GM23338 (cell line): Measurements from ENCODE around the gene ALG5. TPM values are rescaled to one million over a fixed set of nuclear protein-coding genes. Genes with fewer than 3 reads are reported as not detected.

Source experiments
- ATAC-seq: fragments of 200-7000 bp; cut with Tn5 transposase; 3 replicates; pipeline ENCODE4 v1.9.1; 2020
- DNase-seq: peaks from one replicate; pipeline ENCODE4 v3.0.0-alpha.2; 2015; ENCODE audit warnings: low spot score
- H2AFZ ChIP-seq: fragments of 200-600 bp; sonication (generic); 2 replicates; pipeline ENCODE4 v1.8.0; 2016; ENCODE audit warnings: antibody characterized with exemption, mild to moderate bottlenecking, moderate library complexity
- H3F3A ChIP-seq: fragments of 200-600 bp; sonication (generic); replicated peaks from 2 replicates; pipeline ENCODE4 v1.8.0; 2017; ENCODE audit warnings: antibody characterized with exemption, mixed run types, low read depth
- H3K27ac ChIP-seq: fragments of 200-600 bp; sonication (generic); 2 replicates; pipeline ENCODE4 v1.6.1; 2016; ENCODE audit warnings: low read depth
- H3K27me3 ChIP-seq: fragments of 200-600 bp; sonication (generic); 2 replicates; pipeline ENCODE4 v1.8.0; 2016; ENCODE audit warnings: mild to moderate bottlenecking, mixed run types, moderate library complexity; ENCODE audit not compliant: insufficient read depth
- H3K36me3 ChIP-seq: fragments of 200-600 bp; sonication (generic); 2 replicates; pipeline ENCODE4 v1.8.0; 2016; ENCODE audit warnings: mild to moderate bottlenecking; ENCODE audit not compliant: insufficient read depth
- H3K4me1 ChIP-seq: fragments of 200-600 bp; sonication (generic); 2 replicates; pipeline ENCODE4 v1.8.0; 2016; ENCODE audit warnings: mild to moderate bottlenecking, moderate library complexity; ENCODE audit not compliant: insufficient read depth
- H3K4me2 ChIP-seq: fragments of 200-600 bp; sonication (generic); 2 replicates; pipeline ENCODE4 v1.7.1; 2017; ENCODE audit warnings: mixed run types
- H3K4me3 ChIP-seq: fragments of 200-600 bp; sonication (generic); 2 replicates; pipeline ENCODE4 v1.6.1; 2016; ENCODE audit warnings: mixed run types
- H3K79me2 ChIP-seq: fragments of 200-600 bp; sonication (generic); replicated peaks from 2 replicates; pipeline ENCODE4 v1.8.0; 2017; ENCODE audit warnings: mild to moderate bottlenecking; ENCODE audit not compliant: insufficient read depth
- H3K9me2 ChIP-seq: fragments of 200-600 bp; sonication (generic); 2 replicates; pipeline ENCODE4 v1.8.0; 2017; ENCODE audit not compliant: insufficient read depth
- H4K20me1 ChIP-seq: fragments of 200-600 bp; sonication (generic); replicated peaks from 2 replicates; pipeline ENCODE4 v1.8.0; 2017; ENCODE audit warnings: mild to moderate bottlenecking; ENCODE audit not compliant: insufficient read depth
- H3K27ac Mint-ChIP-seq: 2 replicates; pipeline ENCODE4 v1.8.0; 2020; ENCODE audit warnings: inconsistent platforms, mild to moderate bottlenecking, moderate library complexity, mixed read lengths
- H3K27me3 Mint-ChIP-seq: 3 replicates; pipeline ENCODE4 v1.8.0; 2022; ENCODE audit warnings: low read depth, mild to moderate bottlenecking, moderate library complexity, mixed read lengths, inconsistent platforms; ENCODE audit not compliant: insufficient read depth, poor library complexity
- H3K36me3 Mint-ChIP-seq: 3 replicates; pipeline ENCODE4 v1.8.0; 2021; ENCODE audit warnings: low read depth, mild to moderate bottlenecking, inconsistent platforms, moderate library complexity, mixed read lengths
- H3K4me1 Mint-ChIP-seq: 3 replicates; pipeline ENCODE4 v1.8.0; 2020; ENCODE audit warnings: mild to moderate bottlenecking, inconsistent platforms, mixed read lengths
- H3K4me3 Mint-ChIP-seq: 3 replicates; pipeline ENCODE4 v1.8.0; 2021; ENCODE audit warnings: moderate library complexity, mild to moderate bottlenecking, inconsistent platforms, mixed read lengths
- H3K9me3 Mint-ChIP-seq: 3 replicates; pipeline ENCODE4 v1.8.0; 2020; ENCODE audit warnings: moderate library complexity, mild to moderate bottlenecking, inconsistent platforms, mixed read lengths
- CREB1 ChIP-seq: fragments of 250-450 bp; sonication (Bioruptor Pico); IDR thresholded peaks from 2 replicates; pipeline ENCODE4 v1.5.0; 2020; ENCODE audit warnings: low read depth, mild to moderate bottlenecking, moderate library complexity
- EZH2 ChIP-seq: fragments of 200-600 bp; sonication (generic); IDR thresholded peaks from one replicate; pipeline ENCODE4 v1.8.0; 2017; ENCODE audit warnings: antibody characterized with exemption, mild to moderate bottlenecking, low read depth; ENCODE audit not compliant: unreplicated experiment
- EZH2phosphoT487 ChIP-seq: fragments of 200-600 bp; sonication (generic); IDR thresholded peaks from one replicate; pipeline ENCODE4 v1.8.1; 2018; ENCODE audit warnings: antibody characterized with exemption; ENCODE audit not compliant: unreplicated experiment
- JUNB ChIP-seq: IDR thresholded peaks from one replicate; pipeline ENCODE4 v1.6.1; 2016; ENCODE audit warnings: antibody characterized with exemption; ENCODE audit not compliant: unreplicated experiment
- NANOG ChIP-seq: IDR thresholded peaks from 2 replicates; pipeline ENCODE4 v1.6.1; 2016; ENCODE audit warnings: antibody characterized with exemption, borderline replicate concordance
- POLR2AphosphoS5 ChIP-seq: IDR thresholded peaks from 2 replicates; pipeline ENCODE4 v1.6.1; 2016; ENCODE audit warnings: antibody characterized with exemption, low read depth
- STAT1 ChIP-seq: IDR thresholded peaks from one replicate; pipeline ENCODE4 v1.6.1; 2016; ENCODE audit warnings: antibody characterized with exemption; ENCODE audit not compliant: unreplicated experiment
- ZNF114 ChIP-seq: fragments of 250-450 bp; sonication (Bioruptor Pico); IDR thresholded peaks from 2 replicates; pipeline ENCODE4 v1.5.0; 2020; ENCODE audit warnings: mild to moderate bottlenecking, moderate library complexity
- ZNF331 ChIP-seq: fragments of 250-450 bp; sonication (Bioruptor Pico); IDR thresholded peaks from 2 replicates; pipeline ENCODE4 v1.5.0; 2020; ENCODE audit warnings: low read depth, mild to moderate bottlenecking, moderate library complexity
- polyA plus RNA-seq: library from polyadenylated mRNA; unstranded; fragments of >200 nt; fragmentation: Nextera tagmentation; extraction: Ambion mirVana; gene quantifications from 2 replicates; pipeline ENCODE4 v1.2.1, GENCODE V29; 2016
- total RNA-seq: library from RNA; depleted of rRNA; stranded (reverse); fragments of >200 nt; shearing (Covaris generic); gene quantifications from 2 replicates; pipeline ENCODE4 v1.2.3, GENCODE V29; 2014
- TF ChIP-seq, protein P1 (sequence below): IDR thresholded peaks from 2 replicates; pipeline ENCODE4 v1.6.1; 2016; ENCODE audit warnings: antibody characterized with exemption
- TF ChIP-seq, protein P2 (sequence below), 2 experiments: fragments of 200-600 bp in 1 of 2; sonication (generic) in 1 of 2; conservative IDR thresholded peaks; 2 replicates each; pipeline versions ENCODE4 v1.5.1 to v1.6.1; 2016 to 2017; ENCODE audit warnings: antibody characterized with exemption in 2 of 2, low read depth in 2 of 2, mild to moderate bottlenecking in 2 of 2, moderate library complexity in 1 of 2
- TF ChIP-seq, protein P3 (sequence below): IDR thresholded peaks from one replicate; pipeline ENCODE4 v1.6.1; 2018; ENCODE audit warnings: antibody characterized with exemption; ENCODE audit not compliant: unreplicated experiment
- TF ChIP-seq, protein P4 (sequence below): fragments of 250-450 bp; sonication (Bioruptor Pico); IDR thresholded peaks from 2 replicates; pipeline ENCODE4 v1.5.0; 2020; ENCODE audit warnings: mild to moderate bottlenecking, moderate library complexity

The ALG5 gene
- total and polyA plus RNA-seq, 2 experiments from 2014 or later: 15.6 to 34.0 TPM

DNA sequence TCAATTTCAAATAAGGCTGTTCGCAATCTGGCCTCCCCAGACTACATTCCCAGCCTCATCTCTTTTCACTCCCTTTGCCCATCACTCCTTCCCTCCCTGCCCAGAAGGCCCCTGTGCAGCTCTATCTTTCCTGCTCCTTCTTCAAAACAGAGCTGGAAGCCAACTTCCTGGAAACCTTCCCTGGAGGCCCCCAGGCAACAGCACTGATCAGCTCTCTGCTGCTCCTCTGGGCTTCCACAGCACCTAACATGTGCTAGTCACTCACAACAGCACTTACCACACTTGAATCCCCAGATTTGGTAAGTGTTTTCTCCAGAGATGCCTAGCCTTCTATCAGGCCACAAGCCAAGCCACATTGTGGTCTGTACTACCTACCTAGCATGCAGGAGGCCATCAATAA, 88.6 kb downstream of the ALG5 start:
- no peaks in the 10 kb centered on the region for H3K27me3 Mint-ChIP-seq
- Histone ChIP-seq H3K36me3 (no peaks in the 10 kb centered on the region), H3K79me2 (no peaks in the 10 kb centered on the region), H3K4me2 (no peak overlapping the region), H3K27me3 (no peaks in the 10 kb centered on the region), H3K4me1 (no peaks in the 10 kb centered on the region), H3K27ac (no peak overlapping the region), H3F3A (no peaks in the 10 kb centered on the region), H3K4me3 (no peak overlapping the region), H3K9me2 (no peaks in the 10 kb centered on the region), H4K20me1 (no peaks in the 10 kb centered on the region), H2AFZ (no peak overlapping the region; the same call in 1 of the 2 replicates)
- no peak for ATAC-seq
- no peaks in the 10 kb centered on the region for H3K4me1 Mint-ChIP-seq
- no peak overlapping the region for H3K4me3 Mint-ChIP-seq
- H3K27ac Mint-ChIP-seq: no peak overlapping the region; the same call in 1 of the 2 replicates
- H3K9me3 Mint-ChIP-seq: no peaks in the 10 kb centered on the region
- no peak for DNase-seq
- no peaks in the 10 kb centered on the region for H3K36me3 Mint-ChIP-seq
- TF ChIP-seq STAT1 (no peak), EZH2phosphoT487 (no peak), JUNB (no peak), POLR2AphosphoS5 (no peak), ZNF331 (CRISPR knock-in tag) (no peak), ZNF114 (CRISPR knock-in tag) (no peak), NANOG (no peak), EZH2 (no peak), CREB1 (CRISPR knock-in tag) (no peak)
- TF ChIP-seq, protein P1, sequence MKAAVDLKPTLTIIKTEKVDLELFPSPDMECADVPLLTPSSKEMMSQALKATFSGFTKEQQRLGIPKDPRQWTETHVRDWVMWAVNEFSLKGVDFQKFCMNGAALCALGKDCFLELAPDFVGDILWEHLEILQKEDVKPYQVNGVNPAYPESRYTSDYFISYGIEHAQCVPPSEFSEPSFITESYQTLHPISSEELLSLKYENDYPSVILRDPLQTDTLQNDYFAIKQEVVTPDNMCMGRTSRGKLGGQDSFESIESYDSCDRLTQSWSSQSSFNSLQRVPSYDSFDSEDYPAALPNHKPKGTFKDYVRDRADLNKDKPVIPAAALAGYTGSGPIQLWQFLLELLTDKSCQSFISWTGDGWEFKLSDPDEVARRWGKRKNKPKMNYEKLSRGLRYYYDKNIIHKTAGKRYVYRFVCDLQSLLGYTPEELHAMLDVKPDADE: no peak
- TF ChIP-seq, protein P2, sequence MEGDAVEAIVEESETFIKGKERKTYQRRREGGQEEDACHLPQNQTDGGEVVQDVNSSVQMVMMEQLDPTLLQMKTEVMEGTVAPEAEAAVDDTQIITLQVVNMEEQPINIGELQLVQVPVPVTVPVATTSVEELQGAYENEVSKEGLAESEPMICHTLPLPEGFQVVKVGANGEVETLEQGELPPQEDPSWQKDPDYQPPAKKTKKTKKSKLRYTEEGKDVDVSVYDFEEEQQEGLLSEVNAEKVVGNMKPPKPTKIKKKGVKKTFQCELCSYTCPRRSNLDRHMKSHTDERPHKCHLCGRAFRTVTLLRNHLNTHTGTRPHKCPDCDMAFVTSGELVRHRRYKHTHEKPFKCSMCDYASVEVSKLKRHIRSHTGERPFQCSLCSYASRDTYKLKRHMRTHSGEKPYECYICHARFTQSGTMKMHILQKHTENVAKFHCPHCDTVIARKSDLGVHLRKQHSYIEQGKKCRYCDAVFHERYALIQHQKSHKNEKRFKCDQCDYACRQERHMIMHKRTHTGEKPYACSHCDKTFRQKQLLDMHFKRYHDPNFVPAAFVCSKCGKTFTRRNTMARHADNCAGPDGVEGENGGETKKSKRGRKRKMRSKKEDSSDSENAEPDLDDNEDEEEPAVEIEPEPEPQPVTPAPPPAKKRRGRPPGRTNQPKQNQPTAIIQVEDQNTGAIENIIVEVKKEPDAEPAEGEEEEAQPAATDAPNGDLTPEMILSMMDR (conservative IDR thresholded peaks at IDR 0.05; ENCODE audit: low read depth in 2 of 2): no peak
- TF ChIP-seq, protein P3, sequence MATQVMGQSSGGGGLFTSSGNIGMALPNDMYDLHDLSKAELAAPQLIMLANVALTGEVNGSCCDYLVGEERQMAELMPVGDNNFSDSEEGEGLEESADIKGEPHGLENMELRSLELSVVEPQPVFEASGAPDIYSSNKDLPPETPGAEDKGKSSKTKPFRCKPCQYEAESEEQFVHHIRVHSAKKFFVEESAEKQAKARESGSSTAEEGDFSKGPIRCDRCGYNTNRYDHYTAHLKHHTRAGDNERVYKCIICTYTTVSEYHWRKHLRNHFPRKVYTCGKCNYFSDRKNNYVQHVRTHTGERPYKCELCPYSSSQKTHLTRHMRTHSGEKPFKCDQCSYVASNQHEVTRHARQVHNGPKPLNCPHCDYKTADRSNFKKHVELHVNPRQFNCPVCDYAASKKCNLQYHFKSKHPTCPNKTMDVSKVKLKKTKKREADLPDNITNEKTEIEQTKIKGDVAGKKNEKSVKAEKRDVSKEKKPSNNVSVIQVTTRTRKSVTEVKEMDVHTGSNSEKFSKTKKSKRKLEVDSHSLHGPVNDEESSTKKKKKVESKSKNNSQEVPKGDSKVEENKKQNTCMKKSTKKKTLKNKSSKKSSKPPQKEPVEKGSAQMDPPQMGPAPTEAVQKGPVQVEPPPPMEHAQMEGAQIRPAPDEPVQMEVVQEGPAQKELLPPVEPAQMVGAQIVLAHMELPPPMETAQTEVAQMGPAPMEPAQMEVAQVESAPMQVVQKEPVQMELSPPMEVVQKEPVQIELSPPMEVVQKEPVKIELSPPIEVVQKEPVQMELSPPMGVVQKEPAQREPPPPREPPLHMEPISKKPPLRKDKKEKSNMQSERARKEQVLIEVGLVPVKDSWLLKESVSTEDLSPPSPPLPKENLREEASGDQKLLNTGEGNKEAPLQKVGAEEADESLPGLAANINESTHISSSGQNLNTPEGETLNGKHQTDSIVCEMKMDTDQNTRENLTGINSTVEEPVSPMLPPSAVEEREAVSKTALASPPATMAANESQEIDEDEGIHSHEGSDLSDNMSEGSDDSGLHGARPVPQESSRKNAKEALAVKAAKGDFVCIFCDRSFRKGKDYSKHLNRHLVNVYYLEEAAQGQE: no peak
- TF ChIP-seq, protein P4, sequence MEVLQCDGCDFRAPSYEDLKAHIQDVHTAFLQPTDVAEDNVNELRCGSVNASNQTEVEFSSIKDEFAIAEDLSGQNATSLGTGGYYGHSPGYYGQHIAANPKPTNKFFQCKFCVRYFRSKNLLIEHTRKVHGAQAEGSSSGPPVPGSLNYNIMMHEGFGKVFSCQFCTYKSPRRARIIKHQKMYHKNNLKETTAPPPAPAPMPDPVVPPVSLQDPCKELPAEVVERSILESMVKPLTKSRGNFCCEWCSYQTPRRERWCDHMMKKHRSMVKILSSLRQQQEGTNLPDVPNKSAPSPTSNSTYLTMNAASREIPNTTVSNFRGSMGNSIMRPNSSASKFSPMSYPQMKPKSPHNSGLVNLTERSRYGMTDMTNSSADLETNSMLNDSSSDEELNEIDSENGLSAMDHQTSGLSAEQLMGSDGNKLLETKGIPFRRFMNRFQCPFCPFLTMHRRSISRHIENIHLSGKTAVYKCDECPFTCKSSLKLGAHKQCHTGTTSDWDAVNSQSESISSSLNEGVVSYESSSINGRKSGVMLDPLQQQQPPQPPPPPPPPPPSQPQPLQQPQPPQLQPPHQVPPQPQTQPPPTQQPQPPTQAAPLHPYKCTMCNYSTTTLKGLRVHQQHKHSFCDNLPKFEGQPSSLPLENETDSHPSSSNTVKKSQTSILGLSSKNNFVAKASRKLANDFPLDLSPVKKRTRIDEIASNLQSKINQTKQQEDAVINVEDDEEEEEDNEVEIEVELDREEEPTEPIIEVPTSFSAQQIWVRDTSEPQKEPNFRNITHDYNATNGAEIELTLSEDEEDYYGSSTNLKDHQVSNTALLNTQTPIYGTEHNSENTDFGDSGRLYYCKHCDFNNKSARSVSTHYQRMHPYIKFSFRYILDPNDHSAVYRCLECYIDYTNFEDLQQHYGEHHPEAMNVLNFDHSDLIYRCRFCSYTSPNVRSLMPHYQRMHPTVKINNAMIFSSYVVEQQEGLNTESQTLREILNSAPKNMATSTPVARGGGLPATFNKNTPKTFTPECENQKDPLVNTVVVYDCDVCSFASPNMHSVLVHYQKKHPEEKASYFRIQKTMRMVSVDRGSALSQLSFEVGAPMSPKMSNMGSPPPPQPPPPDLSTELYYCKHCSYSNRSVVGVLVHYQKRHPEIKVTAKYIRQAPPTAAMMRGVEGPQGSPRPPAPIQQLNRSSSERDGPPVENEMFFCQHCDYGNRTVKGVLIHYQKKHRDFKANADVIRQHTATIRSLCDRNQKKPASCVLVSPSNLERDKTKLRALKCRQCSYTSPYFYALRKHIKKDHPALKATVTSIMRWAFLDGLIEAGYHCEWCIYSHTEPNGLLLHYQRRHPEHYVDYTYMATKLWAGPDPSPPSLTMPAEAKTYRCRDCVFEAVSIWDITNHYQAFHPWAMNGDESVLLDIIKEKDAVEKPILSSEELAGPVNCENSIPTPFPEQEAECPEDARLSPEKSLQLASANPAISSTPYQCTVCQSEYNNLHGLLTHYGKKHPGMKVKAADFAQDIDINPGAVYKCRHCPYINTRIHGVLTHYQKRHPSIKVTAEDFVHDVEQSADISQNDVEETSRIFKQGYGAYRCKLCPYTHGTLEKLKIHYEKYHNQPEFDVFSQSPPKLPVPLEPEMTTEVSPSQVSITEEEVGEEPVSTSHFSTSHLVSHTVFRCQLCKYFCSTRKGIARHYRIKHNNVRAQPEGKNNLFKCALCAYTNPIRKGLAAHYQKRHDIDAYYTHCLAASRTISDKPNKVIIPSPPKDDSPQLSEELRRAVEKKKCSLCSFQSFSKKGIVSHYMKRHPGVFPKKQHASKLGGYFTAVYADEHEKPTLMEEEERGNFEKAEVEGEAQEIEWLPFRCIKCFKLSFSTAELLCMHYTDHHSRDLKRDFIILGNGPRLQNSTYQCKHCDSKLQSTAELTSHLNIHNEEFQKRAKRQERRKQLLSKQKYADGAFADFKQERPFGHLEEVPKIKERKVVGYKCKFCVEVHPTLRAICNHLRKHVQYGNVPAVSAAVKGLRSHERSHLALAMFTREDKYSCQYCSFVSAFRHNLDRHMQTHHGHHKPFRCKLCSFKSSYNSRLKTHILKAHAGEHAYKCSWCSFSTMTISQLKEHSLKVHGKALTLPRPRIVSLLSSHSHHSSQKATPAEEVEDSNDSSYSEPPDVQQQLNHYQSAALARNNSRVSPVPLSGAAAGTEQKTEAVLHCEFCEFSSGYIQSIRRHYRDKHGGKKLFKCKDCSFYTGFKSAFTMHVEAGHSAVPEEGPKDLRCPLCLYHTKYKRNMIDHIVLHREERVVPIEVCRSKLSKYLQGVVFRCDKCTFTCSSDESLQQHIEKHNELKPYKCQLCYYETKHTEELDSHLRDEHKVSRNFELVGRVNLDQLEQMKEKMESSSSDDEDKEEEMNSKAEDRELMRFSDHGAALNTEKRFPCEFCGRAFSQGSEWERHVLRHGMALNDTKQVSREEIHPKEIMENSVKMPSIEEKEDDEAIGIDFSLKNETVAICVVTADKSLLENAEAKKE (CRISPR knock-in tag): no peak
